HCT116 (cell line): ENCODE results near the gene ESRP2.

Experiments used
- CEBPB ChIP-seq: IDR thresholded peaks from 2 replicates; pipeline ENCODE4 v1.6.1; 2012; ENCODE audit warnings: low read depth
- ELF1 ChIP-seq: IDR thresholded peaks from 2 replicates; pipeline ENCODE4 v1.6.1; 2012; ENCODE audit warnings: low read depth, borderline replicate concordance
- EZH2 ChIP-seq: fragments of 200-600 bp; sonication (generic); IDR thresholded peaks from 2 replicates; pipeline ENCODE4 v1.6.1; 2017; ENCODE audit warnings: antibody characterized with exemption, mixed run types
- EZH2phosphoT487 ChIP-seq: fragments of 200-600 bp; IDR thresholded peaks from 2 replicates; pipeline ENCODE4 v1.6.1; 2018; ENCODE audit warnings: antibody characterized with exemption, borderline replicate concordance
- POLR2A ChIP-seq: IDR thresholded peaks from 2 replicates; pipeline ENCODE4 v1.7.0; 2011; ENCODE audit warnings: borderline replicate concordance; ENCODE audit not compliant: insufficient read depth, insufficient read length; ENCODE audit errors: extremely low read depth
- POLR2AphosphoS5 ChIP-seq: IDR thresholded peaks from 2 replicates; pipeline ENCODE4 v1.6.1; 2011; ENCODE audit warnings: mild to moderate bottlenecking, low read depth, low read length, moderate library complexity
- SRF ChIP-seq: IDR thresholded peaks from 2 replicates; pipeline ENCODE4 v1.6.1; 2012; ENCODE audit warnings: low read depth
- TF ChIP-seq, protein P1 (sequence below), 3 experiments: fragments of 200-600 bp in 1 of 3; sonication (generic) in 1 of 3; IDR thresholded peaks in 2 of 3; conservative IDR thresholded peaks in 1 of 3; 2 replicates each; pipeline ENCODE4 v1.5.1; 2012 to 2017; ENCODE audit warnings: low read depth in 2 of 3, low read length in 2 of 3, antibody characterized with exemption in 1 of 3, borderline replicate concordance in 1 of 3, control low read depth in 1 of 3, mild to moderate bottlenecking in 1 of 3, mixed read lengths in 1 of 3, mixed run types in 1 of 3, moderate library complexity in 1 of 3; ENCODE audit not compliant: insufficient read depth in 1 of 3

DNA sequence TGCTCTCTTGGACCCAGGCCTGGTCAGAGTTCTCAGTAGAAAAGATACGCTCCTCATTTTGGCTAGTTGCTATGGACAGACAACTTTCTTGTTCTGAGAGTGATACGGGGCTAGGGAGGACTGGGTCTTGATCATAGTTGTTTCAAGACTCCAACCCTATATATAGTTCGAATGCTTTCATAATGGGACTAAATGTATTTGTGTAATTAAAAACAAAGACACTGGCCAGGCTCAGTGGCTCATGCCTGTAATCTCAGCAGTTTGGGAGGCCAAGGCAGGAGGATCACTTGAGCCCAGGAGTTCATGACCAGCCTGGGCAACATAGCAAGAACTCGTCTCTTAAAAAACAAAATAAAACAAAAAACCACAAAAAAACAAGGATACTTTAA, 46.1 kb upstream of the ESRP2 start:
- TF ChIP-seq POLR2AphosphoS5 (no peak), EZH2 (no peak), POLR2A (no peak), EZH2phosphoT487 (no peak), SRF (no peak), ELF1 (no peak), CEBPB (no peak)
- TF ChIP-seq, protein P1, sequence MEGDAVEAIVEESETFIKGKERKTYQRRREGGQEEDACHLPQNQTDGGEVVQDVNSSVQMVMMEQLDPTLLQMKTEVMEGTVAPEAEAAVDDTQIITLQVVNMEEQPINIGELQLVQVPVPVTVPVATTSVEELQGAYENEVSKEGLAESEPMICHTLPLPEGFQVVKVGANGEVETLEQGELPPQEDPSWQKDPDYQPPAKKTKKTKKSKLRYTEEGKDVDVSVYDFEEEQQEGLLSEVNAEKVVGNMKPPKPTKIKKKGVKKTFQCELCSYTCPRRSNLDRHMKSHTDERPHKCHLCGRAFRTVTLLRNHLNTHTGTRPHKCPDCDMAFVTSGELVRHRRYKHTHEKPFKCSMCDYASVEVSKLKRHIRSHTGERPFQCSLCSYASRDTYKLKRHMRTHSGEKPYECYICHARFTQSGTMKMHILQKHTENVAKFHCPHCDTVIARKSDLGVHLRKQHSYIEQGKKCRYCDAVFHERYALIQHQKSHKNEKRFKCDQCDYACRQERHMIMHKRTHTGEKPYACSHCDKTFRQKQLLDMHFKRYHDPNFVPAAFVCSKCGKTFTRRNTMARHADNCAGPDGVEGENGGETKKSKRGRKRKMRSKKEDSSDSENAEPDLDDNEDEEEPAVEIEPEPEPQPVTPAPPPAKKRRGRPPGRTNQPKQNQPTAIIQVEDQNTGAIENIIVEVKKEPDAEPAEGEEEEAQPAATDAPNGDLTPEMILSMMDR (IDR thresholded peaks at IDR 0.05 in 2 of 3, conservative IDR thresholded peaks at IDR 0.05 in 1 of 3; ENCODE audit: borderline replicate concordance in 1 of 3, insufficient read depth in 1 of 3, low read depth in 2 of 3, low read length in 2 of 3) = no peak
